GM21723 (cell line): ENCODE data around the gene DUSP15.

Experiments used
- ATAC-seq: cut with Tn5 transposase; IDR thresholded peaks from one replicate; pipeline ENCODE4 v1.9.1; 2021; ENCODE audit warnings: mild to moderate bottlenecking, moderate library complexity; ENCODE audit not compliant: unreplicated experiment

DUSP15 gene

DNA sequence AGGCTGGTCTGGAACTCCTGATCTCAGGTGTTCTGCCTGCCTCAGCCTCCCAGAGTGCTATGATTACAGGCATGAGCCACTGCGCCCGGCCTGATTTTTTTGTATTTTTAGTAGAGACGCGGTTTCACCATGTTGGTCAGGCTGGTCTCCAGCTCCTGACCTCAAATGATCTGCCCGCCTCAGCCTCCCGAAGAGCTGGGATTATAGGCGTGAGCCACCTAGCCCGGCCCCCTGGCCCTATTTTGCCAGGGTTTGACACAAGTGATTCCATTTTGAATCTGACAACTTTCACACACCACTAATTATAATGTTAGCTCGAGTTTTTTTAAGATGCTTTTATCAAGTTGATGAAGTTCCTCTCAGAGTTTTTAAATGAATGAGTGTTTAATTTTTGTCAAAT, 25.7 kb upstream of the DUSP15 start:
- ATAC-seq: no peak

DNA sequence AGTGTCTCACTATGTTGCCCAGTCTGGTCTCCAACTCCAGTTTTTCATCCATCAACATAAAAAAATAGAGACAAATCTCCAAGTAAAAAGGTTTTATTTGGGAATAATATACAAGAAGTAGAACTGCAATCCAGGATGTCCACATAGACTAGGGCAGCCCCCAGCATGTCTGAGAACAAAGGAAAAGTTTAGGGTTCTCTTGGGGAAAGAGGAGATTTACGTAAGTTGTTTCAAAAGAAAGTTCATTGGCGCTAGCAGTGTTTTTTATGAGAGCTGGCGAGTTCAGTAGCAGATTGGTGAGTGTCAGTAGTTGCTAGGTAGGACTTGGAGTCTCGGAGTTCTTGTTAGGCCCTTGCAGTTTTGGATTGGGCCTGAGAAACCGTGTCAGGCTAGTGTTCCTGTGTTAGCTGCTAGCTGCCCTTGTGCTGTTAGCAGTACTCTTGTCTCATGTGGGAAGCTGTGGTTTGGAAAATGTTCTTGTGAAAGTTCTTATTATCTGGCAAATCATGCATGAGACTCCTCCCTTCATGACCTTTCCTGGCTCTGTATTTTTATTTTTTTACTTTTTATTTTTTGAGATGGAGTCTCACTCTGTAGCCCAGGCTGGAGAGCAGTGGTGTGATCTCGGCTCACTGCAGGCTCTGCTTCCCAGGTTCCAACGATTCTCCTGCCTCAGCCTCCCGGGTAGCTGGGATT, 24.8 kb upstream of the DUSP15 start:
- peak; percentile 94 for ATAC-seq

GRCh38 chr20:31890646-31891045, 20.3 kb upstream of the DUSP15 start:
- ATAC-seq: no peak

DNA sequence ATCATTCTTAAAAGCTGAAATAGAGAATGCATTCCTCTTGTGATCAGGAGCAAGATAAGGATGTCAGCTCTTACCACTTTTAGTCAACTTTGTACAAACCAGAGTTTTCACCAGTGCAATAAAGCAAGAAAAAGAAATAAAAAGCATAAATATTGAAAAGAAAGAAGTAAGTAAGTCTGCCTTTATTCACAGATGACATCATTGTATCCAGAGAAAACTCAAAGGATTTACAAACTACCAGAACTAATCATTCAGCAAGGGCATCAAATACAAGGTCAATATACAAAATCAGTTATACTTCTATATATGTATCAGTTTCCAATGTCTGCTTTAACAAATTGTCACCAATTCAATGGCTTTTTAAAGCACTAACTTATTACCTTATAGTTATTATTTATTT, 13.5 kb upstream of the DUSP15 start:
- ATAC-seq: no peak

- no peak for ATAC-seq
Observed at GRCh38 chr20:31881945-31882344, 11.6 kb upstream of the DUSP15 start.

- ATAC-seq: peak; percentile 81
Observed at GRCh38 chr20:31879143-31879987, 9.0 kb upstream of the DUSP15 start.

- ATAC-seq: no peak
Observed at GRCh38 chr20:31877684-31878083, 7.4 kb upstream of the DUSP15 start.

GRCh38 chr20:31875671-31876070, 5.3 kb upstream of the DUSP15 start:
- no peak for ATAC-seq

DNA sequence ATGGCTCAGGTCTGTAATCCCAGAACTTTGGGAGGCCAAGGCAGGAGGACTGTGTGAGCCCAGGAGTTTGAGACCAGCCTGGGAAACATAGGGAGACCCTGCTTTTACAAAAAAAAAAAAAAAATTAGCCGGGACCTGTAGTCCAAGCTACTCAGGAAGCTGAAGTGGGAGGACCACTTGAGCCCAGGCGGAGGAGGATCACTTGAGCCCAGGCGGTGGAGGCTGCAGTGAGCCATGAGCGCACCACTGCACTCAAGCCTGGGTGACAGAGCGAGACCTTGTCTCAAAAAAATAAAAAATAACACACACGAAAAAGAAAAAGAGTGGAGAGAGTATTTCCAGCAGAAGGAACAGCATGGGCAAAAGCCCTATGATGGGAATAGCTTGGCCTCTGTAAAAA, 2.1 kb upstream of the DUSP15 start:
- no peak for ATAC-seq

DNA sequence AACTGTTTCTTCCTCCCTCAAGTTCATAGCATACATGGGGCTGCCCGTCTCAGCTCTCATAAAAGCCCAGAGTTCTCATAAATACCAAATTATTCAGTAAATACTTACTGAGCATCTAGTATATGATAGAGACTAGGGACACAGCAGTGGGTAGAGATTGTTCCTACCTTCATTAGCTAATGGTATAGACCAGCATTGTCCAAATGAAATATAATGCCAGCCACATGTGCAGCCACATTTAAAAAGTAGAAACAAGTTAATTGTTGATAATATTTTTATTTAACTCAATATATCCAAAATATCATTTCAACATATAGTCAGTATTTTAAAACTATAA, 1.3 kb upstream of the DUSP15 start:
- ATAC-seq: no peak

GRCh38 chr20:31870726-31871617, 645 bp upstream of the DUSP15 start:
- no peak for ATAC-seq

- ATAC-seq: no peak
Observed at GRCh38 chr20:31869673-31869941, 720 bp downstream of the DUSP15 start.

- no peak for ATAC-seq
Observed at GRCh38 chr20:31868853-31869672, 1.3 kb downstream of the DUSP15 start.

- no peak for ATAC-seq
Observed at GRCh38 chr20:31866221-31866620, 4.1 kb downstream of the DUSP15 start.

- ATAC-seq: no peak
Observed at GRCh38 chr20:31864521-31865400, 5.6 kb downstream of the DUSP15 start.

DNA sequence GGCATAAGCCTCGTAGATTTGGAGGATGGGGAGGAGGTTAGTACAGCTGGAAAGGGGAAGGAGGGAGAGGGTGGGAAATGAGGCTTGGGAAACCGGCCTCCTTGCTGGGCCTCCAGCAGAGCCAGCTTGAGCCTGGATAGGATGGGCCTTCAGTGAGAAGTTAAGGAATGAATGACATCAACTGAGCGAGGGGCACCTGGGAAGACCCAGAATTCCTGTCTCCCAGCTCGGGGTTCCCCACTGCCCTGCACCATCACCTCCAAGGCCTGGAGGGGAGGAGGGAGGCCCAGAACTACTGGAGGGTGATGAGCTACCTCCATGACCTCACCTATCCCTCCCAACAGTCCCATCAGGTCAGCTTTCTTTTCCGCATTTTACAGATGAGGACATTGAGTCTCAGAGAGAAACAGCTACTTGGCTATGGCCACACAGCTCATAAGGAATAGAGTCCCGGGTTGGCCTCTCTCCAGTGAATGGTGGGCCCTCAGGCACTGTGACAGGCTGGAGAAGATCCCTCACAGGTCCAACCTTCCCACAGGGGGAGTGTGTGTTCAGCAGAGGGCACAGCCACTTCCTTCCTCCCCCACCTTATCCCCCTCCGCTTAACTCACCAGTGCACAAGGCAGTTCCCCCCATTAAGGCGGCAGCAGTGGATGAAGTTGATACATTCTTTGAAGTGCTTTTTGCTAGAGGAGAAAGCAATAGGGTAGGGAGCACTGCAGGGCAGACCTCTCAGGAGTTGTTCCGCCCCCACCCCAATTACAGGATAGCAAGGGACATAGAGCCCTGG, 6.8 kb downstream of the DUSP15 start:
- no peak for ATAC-seq

DNA sequence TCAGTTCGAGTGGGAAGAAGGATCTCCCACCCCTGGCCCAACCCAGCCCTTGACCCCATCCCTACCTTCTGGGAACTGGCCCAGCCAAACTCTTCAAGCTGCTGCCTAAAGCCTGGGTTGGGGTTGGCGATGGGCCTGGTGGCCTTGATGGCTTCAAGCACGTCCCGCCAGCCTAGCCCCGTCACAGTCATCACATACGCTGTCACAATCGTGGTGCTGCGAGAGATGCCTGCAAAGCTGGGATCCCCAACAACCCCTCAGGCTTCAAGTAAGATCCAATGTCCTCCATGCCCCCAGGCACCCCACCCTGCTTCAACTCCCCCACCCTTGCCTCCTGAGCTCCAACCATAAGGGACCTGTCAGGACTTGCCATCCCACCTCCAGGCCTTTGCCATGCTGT, 7.8 kb downstream of the DUSP15 start:
- no peak for ATAC-seq

- no peak for ATAC-seq
Observed at GRCh38 chr20:31862157-31862470, 8.2 kb downstream of the DUSP15 start.

- ATAC-seq: no peak
Observed at GRCh38 chr20:31861385-31862156, 8.8 kb downstream of the DUSP15 start.
